HCT116 (cell line): ENCODE measurements around the gene TAF12. TPM values are rescaled to one million over a fixed set of nuclear protein-coding genes. Genes with fewer than 3 reads are reported as not detected.
"Not testable (repeated sequence)": the region's sequence is repeated elsewhere in the genome, so short reads cannot be mapped to it uniquely, and the experiment has no call there.

Source experiments
- ATAC-seq: fragments of 200-7000 bp; cut with Tn5 transposase; 2 replicates; pipeline ENCODE4 v1.9.1; 2020; ENCODE audit warnings: mild to moderate bottlenecking, moderate library complexity
- BruUV-seq: library from RNA; stranded (reverse); fragments of 400-500 nt; replicated peaks from 2 replicates; lab custom pipeline; 2021; lab: Mats Ljungman, UMichigan
- CTCF ChIA-PET: fragments of 300-600 bp; sonication (Branson Sonifier 250); formaldehyde crosslinking; loops from one replicate; lab custom pipeline; 2021; ENCODE audit warnings: antibody characterized with exemption; lab: Charles Lee
- POLR2A ChIA-PET: fragments of 300-600, 350-600 bp; sonication (Branson Sonifier 250); formaldehyde crosslinking; loops from one replicate; lab custom pipeline; 2021; ENCODE audit warnings: antibody characterized with exemption; lab: Charles Lee
- RAD21 ChIA-PET, 2 experiments: fragments of 300-600 bp; sonication (Branson Sonifier 250); formaldehyde crosslinking; loops; one replicate each; lab custom pipeline; 2023; ENCODE audit warnings: low total read pairs in 2 of 2; ENCODE audit not compliant: uncharacterized antibody in 2 of 2, unreplicated experiment in 2 of 2, low non-redundant PET in 1 of 2; lab: Charles Lee
- DNase-seq: peaks from one replicate; pipeline ENCODE4 v3.0.0-alpha.2; 2010; ENCODE audit warnings: low read depth, low spot score
- H2AFZ ChIP-seq: fragments of 200-600 bp; shearing (Covaris generic), sonication (generic); 2 replicates; pipeline ENCODE4 v1.6.1; 2017; ENCODE audit warnings: low read depth, mixed run types, mixed read lengths, antibody characterized with exemption, low read length; ENCODE audit not compliant: poor library complexity, severe bottlenecking
- H3K27ac ChIP-seq: 2 replicates; pipeline ENCODE4 v1.5.1; 2012; ENCODE audit warnings: low read depth, low read length
- H3K27me3 ChIP-seq: fragments of 200-600 bp; sonication (generic); 2 replicates; pipeline ENCODE4 v1.6.1; 2016; ENCODE audit warnings: mixed run types, low read length, mixed read lengths; ENCODE audit not compliant: insufficient read depth
- H3K36me3 ChIP-seq, 2 experiments: fragments of 200-500 bp in 1 of 2; fragments of 200-600 bp in 1 of 2; sonication (Bioruptor generic) in 1 of 2; sonication (generic) in 1 of 2; 2 replicates each; pipeline versions ENCODE4 v1.5.1 to v1.6.1; 2014 to 2016; ENCODE audit warnings: low read length in 2 of 2, inconsistent platforms in 1 of 2, mixed read lengths in 1 of 2, mixed run types in 1 of 2; ENCODE audit not compliant: insufficient read depth in 2 of 2, control insufficient read depth in 1 of 2
- H3K4me1 ChIP-seq, 2 experiments: fragments of 200-600 bp in 1 of 2; sonication (generic) in 1 of 2; 2 replicates each; pipeline versions ENCODE4 v1.5.1 to v1.6.1; 2012 to 2017; ENCODE audit warnings: low read length in 2 of 2, inconsistent platforms in 1 of 2, mild to moderate bottlenecking in 1 of 2, mixed read lengths in 1 of 2, mixed run types in 1 of 2, moderate library complexity in 1 of 2; ENCODE audit not compliant: insufficient read depth in 2 of 2, control insufficient read depth in 1 of 2
- H3K4me2 ChIP-seq: fragments of 200-600 bp; sonication (generic); 2 replicates; pipeline ENCODE4 v1.6.1; 2017; ENCODE audit warnings: mixed run types, low read length, mixed read lengths
- H3K4me3 ChIP-seq, 2 experiments: fragments of 200-600 bp in 1 of 2; sonication (generic) in 1 of 2; replicated peaks in 1 of 2; 2 replicates each; pipeline ENCODE4 v1.5.1; 2011 to 2016; ENCODE audit warnings: low read length in 2 of 2, control low read depth in 1 of 2, low read depth in 1 of 2, mild to moderate bottlenecking in 1 of 2, mixed read lengths in 1 of 2, mixed run types in 1 of 2
- H3K79me2 ChIP-seq: fragments of 200-600 bp; sonication (generic); 2 replicates; pipeline ENCODE4 v1.6.1; 2017; ENCODE audit warnings: mild to moderate bottlenecking, mixed run types, low read length, moderate library complexity, mixed read lengths; ENCODE audit not compliant: insufficient read depth
- H3K9ac ChIP-seq: fragments of 200-600 bp; sonication (generic); 2 replicates; pipeline ENCODE4 v1.6.1; 2016; ENCODE audit warnings: low read length, mixed read lengths
- H3K9me2 ChIP-seq: fragments of 200-600 bp; sonication (generic), shearing (Covaris generic); 2 replicates; pipeline ENCODE4 v1.6.1; 2017; ENCODE audit warnings: mixed run types, mild to moderate bottlenecking, moderate library complexity; ENCODE audit not compliant: insufficient read depth
- H3K9me3 ChIP-seq, 2 experiments: fragments of 200-500 bp in 1 of 2; fragments of 200-600 bp in 1 of 2; sonication (Bioruptor generic) in 1 of 2; sonication (generic) in 1 of 2; 2 replicates each; pipeline ENCODE4 v1.6.1; 2014 to 2017; ENCODE audit warnings: low read length in 2 of 2, mixed read lengths in 2 of 2, inconsistent platforms in 1 of 2, low read depth in 1 of 2, mild to moderate bottlenecking in 1 of 2, mixed run types in 1 of 2, moderate library complexity in 1 of 2; ENCODE audit not compliant: control insufficient read depth in 1 of 2, insufficient read depth in 1 of 2
- H4K20me1 ChIP-seq: fragments of 200-600 bp; sonication (generic), shearing (Covaris generic); 2 replicates; pipeline ENCODE4 v1.6.1; 2017; ENCODE audit warnings: mixed run types, mild to moderate bottlenecking, moderate library complexity; ENCODE audit not compliant: insufficient read depth
- ATF3 ChIP-seq: IDR thresholded peaks from 2 replicates; pipeline ENCODE4 v1.6.1; 2012
- CBX3 ChIP-seq: IDR thresholded peaks from 2 replicates; pipeline ENCODE4 v1.6.1; 2012; ENCODE audit warnings: low read depth
- EGR1 ChIP-seq: IDR thresholded peaks from 2 replicates; pipeline ENCODE4 v1.6.1; 2012; ENCODE audit warnings: low read depth
- ELF1 ChIP-seq: IDR thresholded peaks from 2 replicates; pipeline ENCODE4 v1.6.1; 2012; ENCODE audit warnings: low read depth, borderline replicate concordance
- EZH2 ChIP-seq: fragments of 200-600 bp; sonication (generic); IDR thresholded peaks from 2 replicates; pipeline ENCODE4 v1.6.1; 2017; ENCODE audit warnings: antibody characterized with exemption, mixed run types
- EZH2phosphoT487 ChIP-seq: fragments of 200-600 bp; IDR thresholded peaks from 2 replicates; pipeline ENCODE4 v1.6.1; 2018; ENCODE audit warnings: antibody characterized with exemption, borderline replicate concordance
- FOSL1 ChIP-seq: IDR thresholded peaks from 2 replicates; pipeline ENCODE4 v1.6.1; 2012; ENCODE audit warnings: low read depth
- RAD21 ChIP-seq: IDR thresholded peaks from 2 replicates; pipeline ENCODE4 v1.6.1; 2012; ENCODE audit warnings: low read depth, mild to moderate bottlenecking
- TCF7L2 ChIP-seq: IDR thresholded peaks from 2 replicates; pipeline ENCODE4 v1.7.0; 2011; ENCODE audit warnings: borderline replicate concordance, inconsistent platforms; ENCODE audit not compliant: insufficient read depth, insufficient read length; ENCODE audit errors: extremely low read depth
- ZFX ChIP-seq: fragments of 450-650 bp; IDR thresholded peaks from 2 replicates; pipeline ENCODE4 v1.6.1; 2017
- intact Hi-C: fragments of 100-400 bp; cut with micrococcal nuclease; formaldehyde crosslinking; loops from 2 replicates; pipeline ENCODE4 v1.10.0; 2022
- total RNA-seq: library from RNA; stranded (reverse); gene quantifications from one replicate; pipeline ENCODE4 v1.2.1, GENCODE V29; 2021; ENCODE audit not compliant: unreplicated experiment

TAF12 gene
- total RNA-seq, 1 experiment from 2014 or later, result 39.0 TPM

DNA sequence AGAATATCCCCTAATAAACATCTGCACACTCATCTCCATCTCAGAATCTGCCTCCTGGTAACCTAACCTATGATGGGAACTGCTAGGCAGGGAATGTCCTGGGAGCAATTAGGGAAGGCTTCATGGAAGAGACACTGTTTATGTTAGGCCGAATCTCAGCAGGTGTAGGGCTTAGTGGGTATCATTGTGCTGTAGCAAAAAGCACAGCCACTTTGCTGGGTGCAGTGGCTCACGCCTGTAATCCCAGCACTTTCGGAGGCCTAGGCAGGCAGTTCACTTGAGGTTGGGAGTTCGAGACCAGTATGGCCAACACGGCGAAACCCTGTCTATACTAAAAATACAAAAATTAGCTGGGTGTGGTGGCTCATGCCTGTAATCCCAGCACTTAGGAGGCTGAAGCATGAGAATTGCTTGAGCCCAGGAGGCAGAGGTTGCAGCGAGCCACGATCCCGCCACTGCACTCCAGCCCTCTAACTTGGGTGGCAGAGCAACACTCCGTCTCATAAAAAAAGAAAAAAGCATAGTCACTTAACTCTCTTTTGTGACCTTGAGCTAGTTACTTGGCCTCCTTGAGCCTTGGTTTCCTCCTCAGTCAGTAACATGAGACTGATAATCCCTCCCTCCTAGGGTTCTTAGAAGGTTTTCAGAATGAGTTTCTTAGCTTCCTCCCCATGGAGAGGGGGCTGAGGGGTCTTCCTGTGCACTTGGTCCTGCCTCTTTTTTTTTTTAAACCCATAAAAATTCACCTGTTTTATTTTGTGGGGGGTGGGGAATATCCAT, 47.3 kb downstream of the TAF12 start:
- ATAC-seq (no peak), DNase-seq (no peak)
- Histone ChIP-seq H3K9ac (no peak overlapping the region), H3K9me3 (no peaks in the 10 kb centered on the region), H3K36me3 (peaks cover 0 to 4% of the 10 kb centered on the region in 2 experiments; a peak in 1 of 4 replicates), H3K4me1 (peaks cover 0 to 12% of the 10 kb centered on the region in 2 experiments; a peak in 2 of 4 replicates), H3K4me2 (no peak overlapping the region), H3K27ac (no peak overlapping the region), H3K79me2 (no peaks in the 10 kb centered on the region), H4K20me1 (no peaks in the 10 kb centered on the region), H3K9me2 (no peaks in the 10 kb centered on the region), H3K4me3 (no peak overlapping the region), H2AFZ (no peak overlapping the region), H3K27me3 (no peaks in the 10 kb centered on the region)
- BruUV-seq, result no TSS peak
- intact Hi-C loops, result no loop called here
- TF ChIP-seq ELF1 (no peak), CBX3 (no peak), EZH2phosphoT487 (no peak), RAD21 (no peak), EZH2 (no peak), ZFX (no peak), EGR1 (no peak), TCF7L2 (no peak), FOSL1 (no peak), ATF3 (no peak)
- RAD21 ChIA-PET, result no interaction called here
- POLR2A ChIA-PET, result interaction anchor here (1.2 kb wide), 1 partner anchor 14 kb away, joined by 6 read pairs; no protein-coding TSS in a partner anchor
- CTCF ChIA-PET, result no interaction called here

DNA sequence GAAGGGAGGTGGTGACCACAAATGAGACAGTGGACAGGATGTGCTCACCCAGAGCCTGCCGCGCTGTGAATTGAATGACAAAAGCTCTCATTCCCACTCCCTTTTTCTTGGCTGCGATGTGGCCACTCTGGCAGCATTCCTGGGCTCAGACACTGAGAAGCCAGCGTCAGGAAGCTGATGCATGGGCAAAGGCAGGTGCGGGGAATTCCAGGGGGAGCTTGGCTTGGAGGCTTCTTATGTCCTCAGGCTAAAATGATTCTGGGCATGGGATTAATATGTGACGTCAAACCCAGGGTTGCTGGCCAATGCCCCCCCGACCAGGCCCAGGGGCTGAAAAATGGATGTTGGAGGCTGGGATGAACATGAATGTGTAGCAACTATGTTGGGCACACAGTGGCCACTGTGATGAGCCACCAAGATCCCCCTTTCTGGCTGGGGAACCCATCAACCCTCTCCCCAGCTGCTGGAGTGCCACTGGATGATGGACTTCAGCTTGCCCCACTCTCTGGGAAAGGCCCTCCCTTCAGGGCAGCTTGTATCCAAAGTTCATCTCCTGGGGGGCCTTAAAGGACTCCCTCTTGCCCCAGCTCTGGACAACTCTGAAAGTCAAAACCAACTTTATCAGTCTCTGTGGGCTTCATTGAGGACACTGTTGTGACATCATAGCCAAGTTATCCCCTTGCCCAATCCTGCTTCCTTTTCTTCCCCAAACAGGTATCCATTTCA, 48.0 kb downstream of the TAF12 start:
- DNase-seq, H4K20me1 ChIP-seq, H3K79me2 ChIP-seq, RAD21 ChIA-PET, CTCF ChIA-PET, intact Hi-C loops, H2AFZ ChIP-seq, H3K4me2 ChIP-seq, H3K9me2 ChIP-seq, ATAC-seq, H3K27ac ChIP-seq, H3K9me3 ChIP-seq, H3K4me1 ChIP-seq, H3K36me3 ChIP-seq, H3K4me3 ChIP-seq, H3K9ac ChIP-seq, H3K27me3 ChIP-seq, BruUV-seq: not testable (repeated sequence)
- POLR2A ChIA-PET, result interaction anchor here (1.2 kb wide), 1 partner anchor 13 kb away, joined by 6 read pairs; no protein-coding TSS in a partner anchor

GRCh38 chr1:28593988-28594356, 48.9 kb downstream of the TAF12 start:
- intact Hi-C loops, CTCF ChIA-PET, RAD21 ChIA-PET, H3K9me3 ChIP-seq, H3K4me3 ChIP-seq, H3K79me2 ChIP-seq, H3K9me2 ChIP-seq, POLR2A ChIA-PET, H3K27me3 ChIP-seq, BruUV-seq, ATAC-seq, H4K20me1 ChIP-seq, H3K4me1 ChIP-seq, DNase-seq, H3K36me3 ChIP-seq, H2AFZ ChIP-seq, H3K27ac ChIP-seq, H3K4me2 ChIP-seq, H3K9ac ChIP-seq: not testable (repeated sequence)
